HepG2 (cell line): ENCODE results near the gene UQCRC1. TPM values are rescaled to one million over a fixed set of nuclear protein-coding genes. Genes with fewer than 3 reads are reported as not detected.

Experiments
- CC2D1A ChIP-seq: sonication (generic); formaldehyde crosslinking; IDR thresholded peaks from 2 replicates; pipeline ENCODE4 v1.8.1; 2023; ENCODE audit warnings: mild to moderate bottlenecking, missing genetic modification reagents
- GATA4 ChIP-seq: sonication (generic); IDR thresholded peaks from 2 replicates; pipeline ENCODE4 v1.6.1; 2016; ENCODE audit warnings: antibody characterized with exemption, low read depth, borderline replicate concordance
- HNRNPK ChIP-seq: fragments of 200-400 bp; formaldehyde crosslinking; IDR thresholded peaks from 2 replicates; pipeline ENCODE4 v1.6.1; 2018; ENCODE audit warnings: low read length, low read depth, moderate library complexity, mild to moderate bottlenecking; ENCODE audit not compliant: poor library complexity, severe bottlenecking
- HOXA3 ChIP-seq: sonication (generic); formaldehyde crosslinking; IDR thresholded peaks from 2 replicates; pipeline ENCODE4 v1.5.0; 2020; ENCODE audit warnings: missing genetic modification reagents
- JUND ChIP-seq: sonication (generic); formaldehyde crosslinking; IDR thresholded peaks from 2 replicates; pipeline ENCODE4 v1.8.0; 2022; ENCODE audit warnings: mild to moderate bottlenecking, missing genetic modification reagents
- MTA3 ChIP-seq: sonication (generic); formaldehyde crosslinking; IDR thresholded peaks from 2 replicates; pipeline ENCODE4 v1.4.0; 2020; ENCODE audit warnings: missing genetic modification reagents
- NR2F6 ChIP-seq, 2 experiments: IDR thresholded peaks; 2 replicates each; pipeline ENCODE4 v1.6.1; 2016; ENCODE audit warnings: antibody characterized with exemption in 1 of 2, mild to moderate bottlenecking in 1 of 2
- RARA ChIP-seq: IDR thresholded peaks from 2 replicates; pipeline ENCODE4 v1.6.1; 2016; ENCODE audit warnings: missing genetic modification reagents, missing compliant biosample characterization
- RXRB ChIP-seq: IDR thresholded peaks from 2 replicates; pipeline ENCODE4 v1.6.1; 2016; ENCODE audit warnings: borderline replicate concordance, missing genetic modification reagents, missing compliant biosample characterization
- SATB2 ChIP-seq: sonication (generic); formaldehyde crosslinking; IDR thresholded peaks from 2 replicates; pipeline ENCODE4 v1.5.0; 2020; ENCODE audit warnings: missing genetic modification reagents
- SOX5 ChIP-seq: IDR thresholded peaks from 2 replicates; pipeline ENCODE4 v1.6.1; 2016; ENCODE audit warnings: borderline replicate concordance
- YY1 ChIP-seq: IDR thresholded peaks from 2 replicates; pipeline ENCODE4 v1.6.1; 2011; ENCODE audit warnings: low read length, low read depth, moderate library complexity, mild to moderate bottlenecking; ENCODE audit not compliant: insufficient read depth, insufficient replicate concordance
- ZNF143 ChIP-seq: sonication (generic); formaldehyde crosslinking; IDR thresholded peaks from 2 replicates; pipeline ENCODE4 v1.4.0; 2020; ENCODE audit warnings: missing genetic modification reagents
- ZNF160 ChIP-seq: sonication (generic); formaldehyde crosslinking; IDR thresholded peaks from 2 replicates; pipeline ENCODE4 v1.8.0; 2022; ENCODE audit warnings: mild to moderate bottlenecking, inconsistent platforms, missing genetic modification reagents
- ZNF337 ChIP-seq: sonication (generic); formaldehyde crosslinking; IDR thresholded peaks from 2 replicates; pipeline ENCODE4 v1.5.1; 2020; ENCODE audit warnings: missing genetic modification reagents, low read depth, mild to moderate bottlenecking, borderline replicate concordance
- ZNF501 ChIP-seq: sonication (generic); formaldehyde crosslinking; IDR thresholded peaks from 2 replicates; pipeline ENCODE4 v1.5.1; 2020; ENCODE audit warnings: mild to moderate bottlenecking, moderate library complexity, missing genetic modification reagents
- ZNF558 ChIP-seq: sonication (generic); formaldehyde crosslinking; IDR thresholded peaks from 2 replicates; pipeline ENCODE4 v1.9.0; 2022; ENCODE audit warnings: mild to moderate bottlenecking, missing genetic modification reagents, borderline replicate concordance
- ZNF703 ChIP-seq: sonication (generic); formaldehyde crosslinking; IDR thresholded peaks from 2 replicates; pipeline ENCODE4 v1.5.1; 2020; ENCODE audit warnings: missing genetic modification reagents, mild to moderate bottlenecking, moderate library complexity, borderline replicate concordance
- ZNF788 ChIP-seq: sonication (generic); formaldehyde crosslinking; IDR thresholded peaks from 2 replicates; pipeline ENCODE4 v1.5.0; 2020; ENCODE audit warnings: mild to moderate bottlenecking, missing genetic modification reagents, borderline replicate concordance
- ZSCAN30 ChIP-seq: sonication (generic); formaldehyde crosslinking; IDR thresholded peaks from 2 replicates; pipeline ENCODE4 v1.5.0; 2020; ENCODE audit warnings: mild to moderate bottlenecking, missing genetic modification reagents
- polyA plus RNA-seq, 8 experiments: library from polyadenylated mRNA; depleted of rRNA in 3 of 8; stranded (reverse) in 7 of 8; unstranded in 1 of 8; fragments of >200 nt; fragmentation: Illumina TruSeq in 4 of 8; extraction: Trizol in 4 of 8; gene quantifications; 2 replicates each; pipeline versions ENCODE4 v1.2.1 to v1.2.3, GENCODE V29; 2011 to 2016; ENCODE audit warnings: low read depth in 4 of 8, missing spikeins in 1 of 8, mixed read lengths in 1 of 8; ENCODE audit not compliant: insufficient read depth in 1 of 8
- total RNA-seq, 5 experiments: library from RNA; depleted of rRNA; stranded (reverse); fragments of >200 nt; fragmentation: Illumina TruSeq; extraction: Trizol; gene quantifications; 2 replicates each; pipeline ENCODE4 v1.2.3, GENCODE V29; 2016; ENCODE audit warnings: low read depth in 1 of 5
- TF ChIP-seq, protein P1 (sequence below): sonication (generic); formaldehyde crosslinking; IDR thresholded peaks from 2 replicates; pipeline ENCODE4 v1.4.0; 2020; ENCODE audit warnings: missing genetic modification reagents, borderline replicate concordance
- TF ChIP-seq, protein P2 (sequence below): sonication (generic); formaldehyde crosslinking; IDR thresholded peaks from 2 replicates; pipeline ENCODE4 v1.5.0; 2020; ENCODE audit warnings: missing genetic modification reagents
- TF ChIP-seq, protein P3 (sequence below): sonication (generic); formaldehyde crosslinking; IDR thresholded peaks from 2 replicates; pipeline ENCODE4 v1.5.0; 2020; ENCODE audit warnings: missing genetic modification reagents, mild to moderate bottlenecking, borderline replicate concordance

The UQCRC1 gene
- total and polyA plus RNA-seq, 2 of the 13 experiments (the other 11 are each of a cell fraction or from before 2014, with no cell fraction given): 316 to 680 TPM

DNA sequence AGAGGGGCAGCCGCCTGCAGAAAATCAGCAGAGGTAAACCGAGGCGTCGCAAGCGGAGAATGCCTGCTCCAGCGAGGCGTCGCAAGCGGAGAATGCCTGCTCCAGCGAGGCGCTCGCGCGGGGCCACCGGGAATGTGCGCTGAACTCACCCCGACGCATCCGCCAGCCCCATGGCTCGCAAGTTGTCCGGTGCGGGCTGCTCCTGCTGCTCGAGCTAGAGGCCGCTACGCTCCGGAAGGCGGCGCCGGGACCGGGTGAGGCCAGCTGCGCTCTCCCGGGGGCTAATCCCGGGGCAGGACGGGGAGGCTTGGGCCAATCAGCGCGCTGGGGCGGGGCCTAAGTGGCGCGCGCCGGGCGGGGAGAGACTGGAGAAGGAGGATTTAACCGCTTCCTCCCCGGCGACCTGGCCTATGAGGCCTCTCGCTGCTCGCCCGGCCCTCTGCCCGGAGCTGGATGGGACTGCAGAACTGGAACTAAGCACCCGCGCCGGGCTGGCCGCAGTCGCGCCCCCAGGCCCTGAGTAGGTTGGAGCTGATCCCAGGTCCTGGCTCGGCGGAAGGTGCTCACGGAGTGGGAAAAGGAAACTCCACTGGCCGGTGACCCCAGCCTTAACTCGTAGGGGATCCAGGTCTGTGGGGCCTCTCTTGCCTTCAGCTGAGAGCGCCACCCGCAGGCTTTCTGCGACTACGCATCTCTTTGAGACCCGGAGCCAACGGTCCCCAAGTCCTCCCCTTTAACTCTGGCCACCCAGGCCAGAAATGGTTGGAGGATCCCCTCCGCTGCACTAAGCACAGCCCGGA is 26.0 kb upstream of the UQCRC1 start, which contains the start of gene SLC26A6 (continued):
- TF ChIP-seq, protein P1, sequence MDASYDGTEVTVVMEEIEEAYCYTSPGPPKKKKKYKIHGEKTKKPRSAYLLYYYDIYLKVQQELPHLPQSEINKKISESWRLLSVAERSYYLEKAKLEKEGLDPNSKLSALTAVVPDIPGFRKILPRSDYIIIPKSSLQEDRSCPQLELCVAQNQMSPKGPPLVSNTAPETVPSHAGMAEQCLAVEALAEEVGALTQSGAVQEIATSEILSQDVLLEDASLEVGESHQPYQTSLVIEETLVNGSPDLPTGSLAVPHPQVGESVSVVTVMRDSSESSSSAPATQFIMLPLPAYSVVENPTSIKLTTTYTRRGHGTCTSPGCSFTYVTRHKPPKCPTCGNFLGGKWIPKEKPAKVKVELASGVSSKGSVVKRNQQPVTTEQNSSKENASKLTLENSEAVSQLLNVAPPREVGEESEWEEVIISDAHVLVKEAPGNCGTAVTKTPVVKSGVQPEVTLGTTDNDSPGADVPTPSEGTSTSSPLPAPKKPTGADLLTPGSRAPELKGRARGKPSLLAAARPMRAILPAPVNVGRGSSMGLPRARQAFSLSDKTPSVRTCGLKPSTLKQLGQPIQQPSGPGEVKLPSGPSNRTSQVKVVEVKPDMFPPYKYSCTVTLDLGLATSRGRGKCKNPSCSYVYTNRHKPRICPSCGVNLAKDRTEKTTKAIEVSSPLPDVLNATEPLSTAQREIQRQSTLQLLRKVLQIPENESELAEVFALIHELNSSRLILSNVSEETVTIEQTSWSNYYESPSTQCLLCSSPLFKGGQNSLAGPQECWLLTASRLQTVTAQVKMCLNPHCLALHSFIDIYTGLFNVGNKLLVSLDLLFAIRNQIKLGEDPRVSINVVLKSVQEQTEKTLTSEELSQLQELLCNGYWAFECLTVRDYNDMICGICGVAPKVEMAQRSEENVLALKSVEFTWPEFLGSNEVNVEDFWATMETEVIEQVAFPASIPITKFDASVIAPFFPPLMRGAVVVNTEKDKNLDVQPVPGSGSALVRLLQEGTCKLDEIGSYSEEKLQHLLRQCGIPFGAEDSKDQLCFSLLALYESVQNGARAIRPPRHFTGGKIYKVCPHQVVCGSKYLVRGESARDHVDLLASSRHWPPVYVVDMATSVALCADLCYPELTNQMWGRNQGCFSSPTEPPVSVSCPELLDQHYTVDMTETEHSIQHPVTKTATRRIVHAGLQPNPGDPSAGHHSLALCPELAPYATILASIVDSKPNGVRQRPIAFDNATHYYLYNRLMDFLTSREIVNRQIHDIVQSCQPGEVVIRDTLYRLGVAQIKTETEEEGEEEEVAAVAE (CRISPR knock-in tag): 0 out of 2 replicates have a peak, but pooled peaks have one; percentile 39
- TF ChIP-seq GATA4 (peak; percentile 70), SATB2 (CRISPR knock-in tag) (peak; percentile 76; the same call in 1 of the 2 replicates), RARA (CRISPR knock-in tag) (peak; percentile 33; the same call in 1 of the 2 replicates), ZNF788 (CRISPR knock-in tag) (no peak), HNRNPK (peak; percentile 86), ZNF703 (CRISPR knock-in tag) (0 out of 2 replicates have a peak, but pooled peaks have one; percentile 73), ZSCAN30 (CRISPR knock-in tag) (0 out of 2 replicates have a peak, but pooled peaks have one; percentile 5), ZNF160 (no peak), JUND (CRISPR knock-in tag) (0 out of 2 replicates have a peak, but pooled peaks have one; percentile 24), HOXA3 (no peak), RXRB (peak; percentile 53), MTA3 (CRISPR knock-in tag) (no peak), ZNF143 (peak; percentile 54), ZNF337 (peak; percentile 41; the same call in 1 of the 2 replicates), YY1 (peak; percentile 33), ZNF558 (CRISPR knock-in tag) (no peak), ZNF501 (peak; percentile 84), NR2F6 (IDR thresholded peaks at IDR 0.05) (no peak), NR2F6 (CRISPR knock-in tag; IDR thresholded peaks at IDR 0.05) (no peak; the same call in 1 of the 2 replicates), SOX5 (CRISPR knock-in tag) (peak; percentile 21; the same call in 1 of the 2 replicates), CC2D1A (CRISPR knock-in tag) (no peak)
- TF ChIP-seq, protein P2, sequence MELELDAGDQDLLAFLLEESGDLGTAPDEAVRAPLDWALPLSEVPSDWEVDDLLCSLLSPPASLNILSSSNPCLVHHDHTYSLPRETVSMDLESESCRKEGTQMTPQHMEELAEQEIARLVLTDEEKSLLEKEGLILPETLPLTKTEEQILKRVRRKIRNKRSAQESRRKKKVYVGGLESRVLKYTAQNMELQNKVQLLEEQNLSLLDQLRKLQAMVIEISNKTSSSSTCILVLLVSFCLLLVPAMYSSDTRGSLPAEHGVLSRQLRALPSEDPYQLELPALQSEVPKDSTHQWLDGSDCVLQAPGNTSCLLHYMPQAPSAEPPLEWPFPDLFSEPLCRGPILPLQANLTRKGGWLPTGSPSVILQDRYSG: peak; percentile 83; the same call in 1 of the 2 replicates
- TF ChIP-seq, protein P3, sequence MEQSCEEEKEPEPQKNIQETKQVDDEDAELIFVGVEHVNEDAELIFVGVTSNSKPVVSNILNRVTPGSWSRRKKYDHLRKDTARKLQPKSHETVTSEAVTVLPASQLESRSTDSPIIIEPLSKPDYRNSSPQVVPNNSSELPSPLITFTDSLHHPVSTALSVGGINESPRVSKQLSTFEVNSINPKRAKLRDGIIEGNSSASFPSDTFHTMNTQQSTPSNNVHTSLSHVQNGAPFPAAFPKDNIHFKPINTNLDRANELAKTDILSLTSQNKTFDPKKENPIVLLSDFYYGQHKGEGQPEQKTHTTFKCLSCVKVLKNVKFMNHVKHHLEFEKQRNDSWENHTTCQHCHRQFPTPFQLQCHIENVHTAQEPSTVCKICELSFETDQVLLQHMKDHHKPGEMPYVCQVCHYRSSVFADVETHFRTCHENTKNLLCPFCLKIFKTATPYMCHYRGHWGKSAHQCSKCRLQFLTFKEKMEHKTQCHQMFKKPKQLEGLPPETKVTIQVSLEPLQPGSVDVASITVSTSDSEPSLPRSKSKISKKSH: peak; percentile 30
